Thyroid gland (tissue), 4 donors: ENCODE data around the gene PSMG4.

Source experiments
- POLR2A ChIP-seq, 2 donors: fragments of 450-650 bp; IDR thresholded peaks; one replicate each; pipeline ENCODE4 v1.6.1; 2017; ENCODE audit warnings: antibody characterized with exemption in 2 of 2, mild to moderate bottlenecking in 2 of 2, moderate library complexity in 1 of 2
- TF ChIP-seq, protein P1 (sequence below), 6 experiments: fragments of 200-600 bp in 3 of 6; fragments of 450-650 bp in 3 of 6; sonication (generic) in 3 of 6; IDR thresholded peaks; one replicate each; pipeline ENCODE4 v1.5.1; 2016 to 2019; ENCODE audit warnings: antibody characterized with exemption in 6 of 6, mild to moderate bottlenecking in 2 of 6, inconsistent platforms in 1 of 6, moderate library complexity in 1 of 6

- no peak for TF ChIP-seq POLR2A (IDR thresholded peaks at IDR 0.05)
- TF ChIP-seq, protein P1, sequence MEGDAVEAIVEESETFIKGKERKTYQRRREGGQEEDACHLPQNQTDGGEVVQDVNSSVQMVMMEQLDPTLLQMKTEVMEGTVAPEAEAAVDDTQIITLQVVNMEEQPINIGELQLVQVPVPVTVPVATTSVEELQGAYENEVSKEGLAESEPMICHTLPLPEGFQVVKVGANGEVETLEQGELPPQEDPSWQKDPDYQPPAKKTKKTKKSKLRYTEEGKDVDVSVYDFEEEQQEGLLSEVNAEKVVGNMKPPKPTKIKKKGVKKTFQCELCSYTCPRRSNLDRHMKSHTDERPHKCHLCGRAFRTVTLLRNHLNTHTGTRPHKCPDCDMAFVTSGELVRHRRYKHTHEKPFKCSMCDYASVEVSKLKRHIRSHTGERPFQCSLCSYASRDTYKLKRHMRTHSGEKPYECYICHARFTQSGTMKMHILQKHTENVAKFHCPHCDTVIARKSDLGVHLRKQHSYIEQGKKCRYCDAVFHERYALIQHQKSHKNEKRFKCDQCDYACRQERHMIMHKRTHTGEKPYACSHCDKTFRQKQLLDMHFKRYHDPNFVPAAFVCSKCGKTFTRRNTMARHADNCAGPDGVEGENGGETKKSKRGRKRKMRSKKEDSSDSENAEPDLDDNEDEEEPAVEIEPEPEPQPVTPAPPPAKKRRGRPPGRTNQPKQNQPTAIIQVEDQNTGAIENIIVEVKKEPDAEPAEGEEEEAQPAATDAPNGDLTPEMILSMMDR (IDR thresholded peaks at IDR 0.05), result no peak
Observed at GRCh38 chr6:3303795-3304411, 45.2 kb downstream of the PSMG4 start.
